NCI-H1092 (cell line): ENCODE results near the gene RYR2.

ENCODE experiments used
- DNase-seq: peaks from one replicate; lab custom pipeline; 2025; lab: John Stamatoyannopoulos, UW

Gene RYR2

DNA sequence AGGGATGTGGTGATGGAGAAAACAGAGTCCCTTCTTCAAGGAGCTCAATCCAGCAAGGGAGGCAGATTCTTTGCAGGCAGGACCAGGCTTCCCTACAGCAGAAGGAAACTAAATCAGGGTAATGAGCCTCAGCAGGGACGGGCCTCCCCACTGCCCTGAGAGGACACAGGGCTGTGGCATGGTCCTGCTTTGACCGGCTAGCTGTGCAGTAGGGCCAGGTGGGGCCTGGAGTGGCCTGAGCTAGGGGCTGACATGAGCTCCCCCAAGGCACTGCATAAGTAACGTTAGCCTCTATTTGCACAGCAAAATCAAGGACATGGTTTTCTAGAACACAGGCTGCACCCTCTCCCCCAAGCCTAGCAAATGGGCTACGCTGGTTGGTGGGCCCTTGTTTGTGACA is 162.9 kb downstream of the RYR2 start:
- DNase-seq = no peak

DNA sequence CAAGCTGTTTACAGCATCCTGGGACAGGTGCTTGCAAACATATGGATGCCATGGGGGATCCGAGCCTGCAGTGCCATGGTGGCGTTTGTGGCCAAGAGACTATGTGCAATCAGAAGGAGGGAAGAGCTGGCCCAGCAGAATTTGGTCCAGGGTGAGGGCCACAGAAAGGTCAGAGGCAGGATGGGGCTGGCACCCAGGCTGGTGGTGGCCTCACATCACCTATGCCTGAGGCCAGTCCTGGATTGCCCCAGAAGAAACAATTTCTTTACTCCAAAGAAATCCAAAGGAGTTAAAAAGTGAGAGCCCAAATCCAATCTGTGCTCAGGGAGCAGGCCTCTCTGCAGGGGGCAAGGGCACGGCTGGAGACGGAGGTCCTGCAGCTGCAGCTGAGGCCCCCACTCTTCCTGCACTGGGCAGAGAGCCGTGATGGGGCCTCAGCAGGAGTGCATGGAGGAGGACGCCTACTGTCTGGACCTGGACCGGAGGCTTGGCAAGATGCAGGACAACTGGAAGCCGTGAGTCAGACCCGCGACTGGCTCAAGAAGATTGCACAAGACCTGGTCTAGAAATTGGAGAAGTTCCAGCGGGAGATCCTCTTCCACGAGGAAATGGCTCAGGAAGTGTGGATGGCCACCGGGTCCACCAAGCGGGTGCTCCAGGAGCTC is 163.5 kb downstream of the RYR2 start:
- no peak for DNase-seq

DNA sequence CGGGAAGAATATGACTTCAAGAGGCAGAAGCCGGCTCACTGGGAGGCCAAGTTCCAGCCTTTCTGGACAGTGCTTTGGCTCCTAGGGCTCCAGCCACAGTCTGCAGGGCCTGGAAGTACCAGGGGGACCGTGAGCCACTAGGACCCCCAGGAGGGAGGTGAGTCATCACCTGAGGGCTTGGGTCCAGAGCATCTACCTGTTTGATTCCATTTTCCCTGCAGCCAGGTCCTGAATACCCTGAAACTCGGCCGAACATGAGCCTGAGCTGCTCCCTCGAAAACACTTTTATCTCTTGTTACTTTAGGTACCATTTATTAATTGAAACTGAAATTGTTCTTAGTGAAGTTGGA is 164.1 kb downstream of the RYR2 start:
- no peak for DNase-seq

DNA sequence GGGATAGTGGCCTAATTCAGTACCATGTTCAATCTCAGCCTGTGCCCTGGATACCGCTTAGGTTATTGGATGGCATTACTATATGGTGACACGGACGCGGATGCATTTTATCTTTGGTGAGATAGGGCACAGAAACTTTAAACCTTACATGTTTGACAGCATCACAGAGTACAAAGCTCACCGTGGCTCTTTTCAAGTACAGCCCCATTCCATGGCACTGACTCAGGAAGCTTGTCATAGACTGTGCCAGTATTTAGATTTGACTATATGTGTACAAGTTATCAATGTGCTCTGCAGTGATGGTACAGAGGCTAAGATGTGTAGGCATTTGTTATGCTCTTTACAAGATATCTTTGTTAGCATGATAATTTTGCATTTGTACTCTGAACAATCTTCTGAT is 169.0 kb downstream of the RYR2 start:
- no peak for DNase-seq

DNA sequence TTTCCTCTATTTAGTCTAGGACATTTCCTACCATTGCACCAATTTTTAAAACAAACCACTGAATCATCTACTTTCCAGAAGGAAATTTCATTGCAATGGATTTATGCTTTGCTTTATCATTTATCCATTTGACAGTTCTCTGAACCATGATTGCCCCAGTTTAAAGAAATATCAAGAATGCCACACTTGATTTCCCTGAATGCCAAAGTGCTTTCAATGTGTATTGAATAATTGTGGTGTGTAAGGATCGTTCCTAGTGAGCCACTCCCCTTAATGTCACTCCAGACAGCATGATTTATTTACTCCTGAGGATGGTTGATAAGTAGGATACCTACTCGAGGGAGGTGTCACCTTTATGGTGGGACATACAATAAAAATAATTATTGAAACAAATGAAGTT is 169.6 kb downstream of the RYR2 start:
- DNase-seq = no peak

DNA sequence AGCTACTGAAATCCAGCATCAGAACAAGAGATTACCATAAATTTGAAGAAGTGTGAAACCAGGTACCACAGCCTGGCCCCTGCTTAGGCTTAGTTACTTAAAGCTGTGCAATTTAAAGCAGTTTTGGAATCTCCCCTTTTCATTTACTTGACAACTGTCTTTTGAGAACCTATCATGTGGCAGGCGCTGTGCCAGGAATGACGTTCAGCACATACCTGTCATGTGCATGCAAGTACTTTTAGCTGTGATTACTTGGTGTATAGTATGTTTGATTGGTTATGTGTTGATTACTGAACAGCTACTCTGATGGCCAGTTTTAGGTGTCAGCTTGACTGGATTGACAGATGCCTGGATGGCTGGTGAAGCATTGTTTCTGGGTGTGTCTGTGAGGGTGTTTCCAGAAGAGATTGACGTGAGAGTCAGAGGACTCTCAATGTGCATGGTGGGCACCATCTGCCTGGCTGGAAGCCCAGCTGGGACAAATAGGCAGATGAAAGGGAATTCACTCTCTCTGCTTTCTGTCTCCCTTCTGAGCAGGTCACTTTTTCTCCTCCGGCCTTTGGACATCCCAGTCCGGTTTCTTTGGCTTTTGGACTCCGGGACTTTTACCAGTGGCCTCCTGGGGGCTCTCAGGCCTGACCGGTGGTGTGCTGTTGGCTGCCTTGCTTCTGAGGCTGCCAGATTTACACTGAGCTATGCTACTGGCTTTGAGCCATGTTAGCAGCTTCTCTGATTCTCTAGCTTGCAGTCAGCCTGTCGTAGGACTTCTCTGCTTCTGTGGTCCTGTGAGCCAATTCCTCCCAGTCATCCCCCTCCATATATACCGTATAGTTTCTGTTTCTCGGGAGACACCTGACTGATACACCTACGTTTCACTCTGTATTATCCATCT is 178.0 kb downstream of the RYR2 start:
- no peak for DNase-seq

DNA sequence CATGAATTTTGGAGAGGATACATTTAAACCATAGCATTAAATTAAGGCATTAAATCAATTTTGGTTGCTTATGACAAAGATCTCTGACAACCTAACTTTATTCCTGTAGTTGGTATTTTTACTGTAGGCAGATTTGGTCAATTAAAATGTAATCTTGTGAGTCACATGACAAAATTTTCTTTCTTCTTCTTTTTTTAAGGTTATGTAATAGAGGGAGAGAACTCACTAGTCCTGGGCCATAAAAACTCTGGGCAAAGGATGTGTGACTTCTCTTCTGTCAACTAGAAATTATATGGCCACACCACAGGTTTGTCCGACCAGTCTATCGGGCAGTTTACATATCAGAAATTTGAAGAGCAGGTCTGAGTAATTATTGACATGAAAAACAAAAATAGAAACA is 181.4 kb downstream of the RYR2 start:
- DNase-seq = no peak

DNA sequence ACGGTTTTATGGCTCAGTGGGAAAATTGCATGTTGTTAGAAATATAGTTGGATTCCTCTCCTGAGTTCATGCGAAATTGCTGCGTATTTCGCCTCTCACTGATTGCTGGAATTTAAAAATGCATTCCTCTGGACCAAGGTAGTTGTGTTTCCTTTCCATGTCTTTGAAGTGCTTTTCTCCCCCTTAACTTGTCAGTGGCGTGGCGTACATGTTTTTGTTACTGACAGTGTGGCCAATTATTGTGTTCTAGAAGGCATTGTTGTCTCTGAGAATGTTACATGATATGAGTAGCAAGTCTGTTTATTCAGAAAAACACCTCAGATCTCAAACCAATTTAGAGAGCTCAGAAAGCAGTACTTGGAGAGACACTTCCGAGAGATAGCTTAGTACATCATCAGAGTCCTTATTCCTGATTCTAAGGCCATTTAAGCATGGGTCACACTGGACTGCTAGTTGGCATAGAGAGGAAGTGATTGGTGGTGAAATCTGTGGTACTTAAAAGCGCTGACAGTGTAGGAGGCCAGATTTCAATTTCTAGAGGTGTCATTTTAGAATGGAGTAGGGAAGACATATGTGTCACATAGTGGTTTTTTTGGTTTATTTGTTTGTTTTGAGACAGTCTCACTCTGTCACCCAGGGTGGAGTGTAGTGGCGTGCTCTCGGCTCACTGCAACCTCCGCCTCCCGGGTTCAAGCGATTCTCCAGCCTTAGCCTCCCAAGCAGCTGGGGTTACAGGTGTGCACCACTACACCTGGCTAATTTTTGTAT is 184.4 kb downstream of the RYR2 start:
- no peak for DNase-seq

DNA sequence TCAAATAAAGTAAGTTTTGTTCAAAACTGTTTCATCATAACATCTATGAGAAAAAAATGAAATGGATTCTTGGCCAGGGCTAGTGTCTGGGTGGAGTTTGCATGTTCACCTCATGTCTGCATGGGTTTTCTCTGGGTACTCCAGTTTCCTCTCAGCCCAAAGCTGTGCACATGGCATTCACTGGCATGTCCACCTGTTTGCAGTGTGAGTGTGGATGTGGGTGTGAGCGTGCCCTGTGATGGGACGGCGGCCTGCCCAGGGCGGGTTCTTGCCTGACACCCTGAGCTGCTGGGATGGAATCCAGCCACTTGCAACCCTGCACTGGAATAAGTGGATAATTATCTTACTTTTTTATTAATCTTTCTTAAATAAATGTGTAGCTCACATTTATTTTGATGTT is 185.5 kb downstream of the RYR2 start:
- no peak for DNase-seq

DNA sequence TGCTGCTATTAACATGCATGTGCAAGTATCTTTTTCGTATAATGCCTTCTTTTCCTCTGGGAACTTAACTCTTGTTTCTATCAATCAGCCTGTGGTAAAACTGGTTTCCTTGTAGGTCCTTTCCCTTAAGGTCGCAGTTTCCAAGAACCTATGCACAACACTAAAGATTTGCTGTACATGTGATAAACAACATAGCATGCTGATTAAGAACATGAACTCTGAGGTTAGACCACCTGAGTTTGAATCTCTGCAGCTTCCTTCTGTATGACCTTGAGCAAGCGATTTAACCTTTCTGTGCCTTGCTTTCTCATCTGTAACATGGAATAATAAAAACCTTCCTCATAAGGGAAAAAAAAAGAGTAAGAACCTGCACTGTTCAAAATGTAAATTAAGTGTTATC is 186.4 kb downstream of the RYR2 start:
- no peak for DNase-seq

DNA sequence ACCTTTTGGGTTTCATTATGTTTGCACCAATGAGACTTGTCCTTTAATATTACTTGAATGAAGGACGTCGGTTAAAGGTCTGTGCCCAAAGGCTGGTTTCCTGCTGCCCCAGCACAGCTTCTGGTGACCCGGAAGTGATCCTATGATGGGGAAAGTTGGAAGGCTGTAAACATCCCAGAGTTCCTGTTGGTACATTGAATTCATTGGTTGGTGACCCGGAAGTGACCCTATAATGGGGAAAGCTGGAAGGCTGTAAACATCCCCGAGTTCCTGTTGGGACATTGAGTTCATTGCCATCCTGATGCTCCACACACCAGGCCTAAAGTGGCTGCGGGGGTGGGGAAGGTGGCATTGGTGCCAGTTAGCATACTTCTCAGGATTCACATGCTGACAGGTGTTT is 187.3 kb downstream of the RYR2 start:
- no peak for DNase-seq

DNA sequence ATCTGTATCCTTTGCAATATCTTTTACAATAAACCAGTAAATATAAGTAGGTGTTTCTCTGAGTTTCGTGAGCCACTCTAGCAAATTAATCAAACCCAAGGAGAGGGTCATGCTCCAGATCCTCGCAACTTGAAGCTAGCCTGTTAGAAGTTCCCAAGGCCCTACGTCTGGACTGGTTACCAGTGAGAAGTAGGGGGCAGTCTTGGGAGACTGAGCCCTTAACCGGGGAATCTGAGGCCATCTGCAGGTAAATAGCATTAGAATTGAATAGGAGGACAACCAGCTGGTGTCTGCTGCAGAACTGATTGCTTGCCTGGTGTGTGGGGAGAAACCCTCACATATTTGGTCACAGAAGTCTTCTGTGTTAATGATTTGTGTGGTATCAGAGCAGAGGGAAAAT is 190.5 kb downstream of the RYR2 start:
- no peak for DNase-seq

DNA sequence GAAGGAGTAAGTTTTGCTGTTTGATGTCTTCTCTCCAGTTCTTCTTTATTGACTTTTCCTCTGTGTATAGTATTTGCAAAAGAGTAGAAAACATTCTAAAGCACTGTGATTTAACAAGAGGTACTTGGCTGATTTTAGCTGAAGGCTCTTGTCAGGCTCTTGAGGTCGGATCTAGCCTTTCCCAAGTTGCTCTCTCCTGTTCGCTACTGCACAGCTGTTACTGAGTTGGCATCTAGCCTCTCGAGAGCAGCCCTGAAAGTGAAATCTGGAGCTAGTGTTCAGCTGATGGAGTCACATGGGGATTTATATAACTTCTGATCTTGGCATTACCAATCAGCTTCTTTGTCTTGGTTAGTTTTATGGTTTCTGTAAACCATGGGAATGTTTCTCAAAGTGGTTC is 193.1 kb downstream of the RYR2 start:
- DNase-seq = no peak

DNA sequence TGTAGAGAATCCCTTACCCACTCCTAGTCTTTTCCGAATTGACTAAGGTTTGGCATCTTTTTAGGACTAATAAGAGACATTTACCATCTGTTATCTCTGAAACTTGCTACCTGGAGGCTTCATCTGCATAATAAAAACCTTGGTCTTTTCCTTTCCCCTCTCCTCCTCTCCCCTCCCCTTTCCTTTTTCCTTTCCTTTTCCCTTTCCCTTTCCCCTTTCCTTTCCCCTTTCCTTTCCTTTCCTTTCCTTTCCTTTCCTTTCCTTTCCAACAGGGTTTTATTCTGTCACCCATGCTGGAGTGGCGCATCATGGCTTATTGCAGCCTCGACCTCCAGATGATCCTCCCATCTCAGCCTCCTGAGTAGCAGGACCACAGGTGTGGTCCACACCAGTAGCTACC is 195.7 kb downstream of the RYR2 start:
- no peak for DNase-seq

DNA sequence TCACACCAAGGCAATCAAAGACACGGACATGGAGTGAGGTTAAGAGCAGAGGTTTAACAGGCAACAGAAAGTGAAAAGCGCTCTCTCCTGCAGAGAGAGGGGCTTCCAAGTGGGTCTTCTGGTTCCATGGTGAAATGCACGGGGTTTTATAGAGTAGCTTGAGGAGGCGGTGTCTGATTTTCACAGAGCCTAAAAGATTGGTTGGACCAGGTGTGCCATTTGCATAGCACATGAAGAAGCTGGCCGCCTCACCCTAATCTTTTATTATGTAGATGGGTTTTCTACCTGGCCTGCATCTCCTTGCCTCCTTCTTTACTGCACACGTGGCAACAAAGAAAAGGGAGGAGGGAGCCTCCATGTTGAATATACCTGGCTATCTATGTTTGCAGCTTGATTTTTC is 197.3 kb downstream of the RYR2 start:
- no peak for DNase-seq

DNA sequence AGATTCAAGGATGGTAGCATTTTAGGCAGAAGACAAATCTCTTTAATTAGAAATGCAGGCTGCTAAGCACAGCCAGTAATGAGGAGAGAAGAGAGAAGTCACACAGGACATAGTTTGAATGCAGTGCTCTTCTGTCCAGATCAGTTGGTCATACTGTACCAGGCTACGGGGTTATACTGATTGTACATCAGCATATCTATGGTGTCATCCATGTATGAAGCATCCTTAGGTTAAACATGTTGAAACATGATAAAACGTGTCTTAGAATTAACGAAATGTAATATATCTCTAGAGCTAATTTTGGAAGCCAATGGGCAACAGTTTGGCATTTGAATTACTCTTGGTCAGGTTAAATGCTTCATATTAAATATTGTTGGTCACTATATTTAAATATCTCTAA is 199.1 kb downstream of the RYR2 start:
- DNase-seq = no peak

DNA sequence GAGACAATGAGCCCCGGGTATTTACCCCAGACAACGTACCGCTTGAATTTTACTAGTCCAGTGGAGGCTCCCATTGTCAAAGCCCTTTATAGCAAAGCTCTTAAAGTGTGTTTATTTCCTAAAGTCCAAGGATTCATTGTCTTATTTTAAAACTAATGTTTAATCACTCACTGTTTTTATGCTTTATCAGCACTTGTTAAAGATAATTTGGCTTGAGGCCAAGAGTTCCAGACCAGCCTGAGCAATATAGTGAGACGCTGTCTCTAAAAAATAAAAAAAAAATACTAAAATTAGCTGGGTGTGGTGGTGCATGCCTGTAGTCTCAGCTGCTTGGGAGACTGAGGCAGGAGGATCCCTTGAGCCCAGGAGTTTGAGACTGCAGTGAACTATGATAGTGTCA is 202.8 kb downstream of the RYR2 start:
- no peak for DNase-seq

DNA sequence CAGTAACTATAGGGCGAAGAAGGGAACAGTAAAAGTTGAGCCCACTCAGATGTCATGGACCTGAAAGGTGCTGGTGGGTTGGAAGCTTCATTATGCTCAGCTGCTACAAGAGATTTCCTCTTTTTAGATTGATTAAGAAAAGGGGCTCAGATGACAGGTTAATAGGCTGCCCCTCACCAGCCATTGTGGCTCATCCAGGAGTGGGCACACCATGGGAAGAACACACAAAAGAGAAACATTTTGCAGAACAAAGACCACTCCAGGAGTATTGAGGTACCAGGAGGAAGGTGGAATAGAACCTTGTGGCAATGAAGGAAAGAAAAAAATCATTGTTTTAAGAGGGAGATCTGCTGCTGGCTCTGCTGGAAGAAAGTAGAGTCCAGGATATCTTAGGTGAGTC is 205.5 kb downstream of the RYR2 start:
- DNase-seq = no peak

DNA sequence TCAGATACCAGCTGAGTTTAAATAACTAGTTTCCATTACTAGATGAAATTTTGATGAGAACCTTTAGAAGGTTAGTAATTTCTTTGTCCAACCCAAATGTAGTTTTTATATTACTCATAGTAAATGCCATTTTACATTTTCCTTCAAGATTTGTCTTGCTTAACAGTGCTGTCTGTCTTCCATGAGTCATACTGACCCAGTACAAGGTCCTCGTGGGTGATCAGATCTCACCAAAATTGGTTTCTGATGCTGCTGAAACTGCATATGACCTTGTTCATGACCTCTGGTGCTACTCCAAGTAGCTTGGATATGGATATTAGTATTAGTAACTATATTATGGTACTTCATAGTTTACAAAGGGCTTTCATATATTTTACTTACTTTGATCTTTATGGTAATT is 207.1 kb downstream of the RYR2 start:
- no peak for DNase-seq

DNA sequence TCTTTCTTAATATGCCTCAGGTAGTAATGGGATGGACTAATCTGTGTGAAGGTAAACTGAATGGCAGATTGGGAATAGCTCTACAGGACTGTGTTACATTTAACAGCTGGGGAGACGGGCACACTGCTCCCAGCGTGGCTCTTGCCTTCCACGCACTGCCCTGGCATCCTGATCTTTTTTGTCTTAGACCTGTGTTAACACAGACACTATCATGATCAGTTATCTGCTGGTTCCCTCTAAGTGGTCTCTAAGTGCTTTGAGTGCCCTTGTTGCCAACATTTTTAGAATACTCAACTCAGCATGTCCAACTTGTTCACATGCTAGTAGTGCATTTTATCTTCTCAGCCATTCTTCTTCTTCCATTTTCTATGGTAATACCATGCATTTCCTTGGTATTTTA is 208.1 kb downstream of the RYR2 start:
- no peak for DNase-seq

DNA sequence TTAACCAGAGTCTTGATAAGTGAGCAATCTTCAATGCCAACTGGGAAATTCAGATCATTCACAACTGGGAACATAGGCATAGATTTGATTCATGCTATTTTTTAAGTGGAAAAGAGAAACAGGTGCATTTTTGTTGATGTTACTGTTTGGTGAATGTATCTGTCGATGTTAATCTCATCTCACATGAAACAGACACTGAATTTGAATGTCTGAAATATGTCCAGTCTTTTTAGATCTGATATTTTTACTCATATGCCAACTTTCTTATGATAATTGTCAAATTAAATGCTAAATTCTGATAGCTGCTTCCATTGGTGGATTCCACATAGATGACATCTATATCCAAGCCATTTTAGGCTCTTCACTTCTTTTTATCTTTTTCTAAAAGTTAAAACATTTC is 213.1 kb downstream of the RYR2 start:
- no peak for DNase-seq

DNA sequence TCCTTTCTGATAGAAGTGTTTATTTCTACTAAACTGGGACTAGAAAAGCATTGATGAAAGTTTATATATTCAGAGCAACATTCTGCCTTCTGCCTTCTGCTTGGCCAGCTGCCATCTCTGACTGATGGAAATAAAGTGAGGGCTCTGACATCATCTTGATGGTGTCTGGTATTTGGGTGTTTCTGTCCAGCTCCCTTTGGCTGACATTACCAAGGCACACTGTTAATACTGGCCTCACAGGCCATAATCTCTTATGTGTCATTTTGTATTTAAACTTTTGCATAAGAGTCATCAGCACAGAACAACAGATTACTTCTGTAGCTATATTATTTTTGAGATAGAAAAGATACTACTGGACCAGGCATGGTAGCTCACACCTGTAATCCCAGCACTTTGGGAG is 216.9 kb downstream of the RYR2 start:
- DNase-seq = no peak

DNA sequence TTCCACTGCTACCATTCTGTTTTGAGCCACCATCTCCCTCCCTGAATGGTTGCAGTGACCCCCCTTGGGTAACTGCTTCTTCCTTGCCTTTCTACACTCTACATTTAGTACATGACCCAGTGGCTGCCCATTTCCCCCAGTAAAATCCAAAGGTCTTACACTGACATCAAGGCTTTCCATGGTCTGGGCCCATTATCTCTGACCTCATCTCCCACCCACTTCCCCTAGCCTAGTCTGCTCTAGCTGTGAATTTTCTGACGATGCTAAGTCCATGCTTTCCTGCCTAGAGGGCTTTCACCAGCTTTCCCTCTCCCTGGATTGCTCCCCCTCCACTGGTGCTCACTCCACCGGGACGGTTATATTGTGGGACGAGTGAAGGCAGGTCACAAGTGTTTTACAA is 219.2 kb downstream of the RYR2 start:
- DNase-seq = no peak
